ENCODE results near the gene PDZD7. TPM values are rescaled to one million over a fixed set of nuclear protein-coding genes. Genes with fewer than 3 reads are reported as not detected.

PDZD7 gene
- total RNA-seq, 2 experiments from 2014 or later, result 1.1 to 1.9 TPM

DNA sequence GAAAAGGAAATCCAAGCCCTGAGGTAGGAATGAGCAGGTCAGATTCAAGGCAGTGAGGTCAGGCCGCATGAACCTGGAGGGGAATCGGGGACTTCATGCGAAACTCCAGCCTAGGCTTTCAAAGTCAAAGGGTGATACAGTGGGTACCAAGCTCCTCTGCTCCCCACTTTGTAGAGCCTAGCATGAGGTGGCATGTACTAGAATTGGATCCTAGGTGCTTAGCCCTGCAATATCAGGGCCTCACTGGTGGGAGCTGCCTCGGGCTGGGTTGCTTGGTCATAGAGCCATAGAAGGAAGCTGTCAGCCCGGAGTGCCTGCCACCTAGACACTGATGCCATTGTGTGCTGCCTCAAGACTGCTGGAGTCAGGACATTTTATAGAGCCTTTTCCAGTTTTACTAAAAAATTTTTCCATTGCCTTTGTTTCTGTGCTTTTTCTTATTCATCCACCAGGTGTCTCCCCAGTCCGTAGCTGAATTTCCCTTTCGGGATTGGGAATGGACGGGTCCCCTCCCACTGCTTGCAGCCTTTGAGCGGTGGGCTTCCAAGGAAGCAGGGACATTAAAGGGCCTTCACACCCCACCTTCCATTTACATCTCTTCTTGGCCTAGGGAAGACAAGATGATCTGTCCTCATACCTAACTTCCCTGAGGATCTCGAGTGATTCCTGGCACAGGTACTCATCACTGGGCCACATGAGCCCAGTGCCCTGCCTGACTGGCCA is 36.8 kb downstream of the PDZD7 start:
- Mint-ChIP-seq H3K27ac (no peak overlapping the region), H3K36me3 (ENCODE audit: low read depth) (peaks cover 25% of the 10 kb centered on the region), H3K9me3 (no peaks in the 10 kb centered on the region), H3K4me1 (peaks cover 30% of the 10 kb centered on the region), H3K4me3 (no peak overlapping the region), H3K27me3 (no peaks in the 10 kb centered on the region)
- ChIA-PET POLR2A (no interaction called here), CTCF (interaction anchor here (17.1 kb wide), 1 partner anchor 23 kb away, joined by 186 read pairs; no protein-coding TSS in a partner anchor)
- DNase-seq, result no peak

DNA sequence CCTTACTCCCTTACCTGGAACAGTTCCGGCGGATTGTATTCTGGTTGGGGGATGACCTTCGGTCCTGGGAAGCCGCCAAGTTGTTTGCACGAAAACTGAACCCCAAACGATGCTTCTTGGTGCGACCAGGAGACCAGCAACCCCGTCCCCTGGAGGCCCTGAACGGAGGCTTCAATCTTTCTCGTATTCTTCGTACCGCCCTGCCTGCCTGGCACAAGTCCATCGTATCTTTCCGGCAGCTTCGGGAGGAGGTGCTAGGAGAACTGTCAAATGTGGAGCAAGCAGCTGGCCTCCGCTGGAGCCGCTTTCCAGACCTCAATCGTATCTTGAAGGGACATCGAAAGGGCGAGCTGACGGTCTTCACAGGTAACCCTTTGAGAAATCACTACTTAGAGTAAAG is 41.8 kb downstream of the PDZD7 start:
- H3K9me3 Mint-ChIP-seq, result no peaks in the 10 kb centered on the region
- H3K36me3 Mint-ChIP-seq (ENCODE audit: low read depth), result peaks cover 25% of the 10 kb centered on the region
- POLR2A ChIA-PET, result interaction anchor here (3.3 kb wide), 1 partner anchor 8 kb away, joined by 27 read pairs; no protein-coding TSS in a partner anchor
- no peak overlapping the region for H3K4me3 Mint-ChIP-seq
- H3K27me3 Mint-ChIP-seq, result no peaks in the 10 kb centered on the region
- no peak overlapping the region for H3K27ac Mint-ChIP-seq
- H3K4me1 Mint-ChIP-seq, result peaks cover 33% of the 10 kb centered on the region
- DNase-seq, result no peak
- CTCF ChIA-PET, result interaction anchor here (1.5 to 3.0 kb wide), 2 partner anchors 8 to 22 kb away, joined by 4 to 28 read pairs; no protein-coding TSS in a partner anchor

DNA sequence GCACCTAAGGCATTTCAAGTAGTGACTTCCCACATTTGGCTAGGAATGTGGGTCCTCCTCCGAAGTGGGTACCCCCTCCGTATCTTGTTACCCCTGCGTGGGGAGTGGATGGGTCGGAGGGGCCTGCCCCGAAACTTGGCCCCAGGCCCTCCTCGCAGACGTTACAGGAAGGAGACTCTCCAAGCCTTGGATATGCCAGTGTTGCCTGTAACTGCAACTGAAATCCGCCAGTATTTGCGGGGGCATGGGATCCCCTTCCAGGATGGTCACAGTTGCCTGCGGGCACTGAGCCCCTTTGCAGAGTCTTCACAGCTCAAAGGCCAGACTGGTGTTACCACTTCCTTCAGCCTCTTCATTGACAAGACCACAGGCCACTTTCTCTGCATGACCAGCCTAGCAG is 42.8 kb downstream of the PDZD7 start:
- Mint-ChIP-seq H3K36me3 (ENCODE audit: low read depth) (peaks cover 21% of the 10 kb centered on the region), H3K27ac (no peak overlapping the region), H3K4me1 (peaks cover 33% of the 10 kb centered on the region), H3K9me3 (no peaks in the 10 kb centered on the region), H3K4me3 (peak overlapping the region; percentile 85), H3K27me3 (no peaks in the 10 kb centered on the region)
- DNase-seq, result no peak
- POLR2A ChIA-PET, result interaction anchor here (3.3 kb wide), 1 partner anchor 9 kb away, joined by 27 read pairs; no protein-coding TSS in a partner anchor
- CTCF ChIA-PET, result interaction anchor here (0.9 to 3.0 kb wide), 4 partner anchors 9 to 53 kb away, joined by 3 to 28 read pairs (median 8); no protein-coding TSS in a partner anchor

DNA sequence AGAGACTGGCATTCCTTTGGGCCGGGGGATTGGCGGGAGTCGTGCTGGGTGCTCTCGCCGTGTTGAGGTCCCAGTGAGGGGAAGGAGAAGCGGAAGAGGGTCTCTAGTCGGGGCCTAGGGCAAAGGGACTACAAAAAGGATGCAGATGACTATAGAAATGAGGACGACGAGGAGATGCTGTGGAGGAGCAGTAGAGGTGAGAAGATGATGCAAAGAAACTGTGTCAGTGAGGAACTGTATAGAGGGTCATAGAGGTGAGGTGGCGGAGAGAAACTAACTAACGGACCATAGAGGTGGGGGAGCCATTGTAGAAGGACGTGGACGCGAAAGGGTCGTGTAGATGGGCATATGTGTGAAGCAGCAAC is 43.3 kb downstream of the PDZD7 start:
- H3K9me3 Mint-ChIP-seq, result no peaks in the 10 kb centered on the region
- H3K27ac Mint-ChIP-seq, result peak overlapping the region; percentile 81
- peak overlapping the region; percentile 85 for H3K4me3 Mint-ChIP-seq
- peaks cover 33% of the 10 kb centered on the region for H3K4me1 Mint-ChIP-seq
- no peaks in the 10 kb centered on the region for H3K27me3 Mint-ChIP-seq
- POLR2A ChIA-PET, result interaction anchor here (0.7 to 3.3 kb wide), 2 partner anchors 10 to 11 kb away, joined by 3 to 27 read pairs; no protein-coding TSS in a partner anchor
- no peak for DNase-seq
- peaks cover 18% of the 10 kb centered on the region for H3K36me3 Mint-ChIP-seq (ENCODE audit: low read depth)
- CTCF ChIA-PET, result interaction anchor here (0.8 to 3.0 kb wide), 5 partner anchors 10 to 118 kb away, joined by 3 to 28 read pairs (median 4); no protein-coding TSS in a partner anchor

- Mint-ChIP-seq H3K4me3 (peak within 1 kb of the TSS; percentile 85), H3K36me3 (ENCODE audit: low read depth) (peaks cover 19% of the 10 kb centered on the region)
- POLR2A ChIA-PET, result interaction anchor here (0.7 to 3.3 kb wide), 2 partner anchors 10 to 11 kb away, joined by 3 to 27 read pairs; no protein-coding TSS in a partner anchor
These were observed 43.8 kb downstream of the PDZD7 start, which contains the start of the genes MRPL43 and TWNK for GRCh38 chr10:100986952-100987684. Gene MRPL43, minus strand, starts transcription at chr10:100987497. Its CDS starts 54 bp downstream, at chr10:100987443. Gene TWNK, plus strand, starts transcription at chr10:100987543. Its CDS starts 668 bp downstream, at chr10:100988211.

GRCh38 chr10:100986623-100986951 is 44.3 kb downstream of the PDZD7 start:
- no peaks in the 10 kb centered on the region for H3K27me3 Mint-ChIP-seq
- H3K36me3 Mint-ChIP-seq (ENCODE audit: low read depth), result peaks cover 21% of the 10 kb centered on the region
- H3K27ac Mint-ChIP-seq, result peak overlapping the region; percentile 81
- no peaks in the 10 kb centered on the region for H3K9me3 Mint-ChIP-seq
- DNase-seq, result no peak
- ChIA-PET CTCF (interaction anchor here (2.7 kb wide), 1 partner anchor 28 kb away, joined by 11 read pairs; no protein-coding TSS in a partner anchor), POLR2A (interaction anchor here (0.9 to 3.3 kb wide), 2 partner anchors 11 to 73 kb away, joined by 4 to 27 read pairs; no protein-coding TSS in a partner anchor)
- peaks cover 33% of the 10 kb centered on the region for H3K4me1 Mint-ChIP-seq
- peak overlapping the region; percentile 85 for H3K4me3 Mint-ChIP-seq

More at GRCh38 chr10:100986952-100987684, 43.8 kb downstream of the PDZD7 start, which contains the start of the genes MRPL43 and TWNK:
- no peaks in the 10 kb centered on the region for H3K27me3 Mint-ChIP-seq
- H3K9me3 Mint-ChIP-seq, result no peaks in the 10 kb centered on the region
- peak within 1 kb of the TSS; percentile 81 for H3K27ac Mint-ChIP-seq
- CTCF ChIA-PET, result interaction anchor here (0.8 to 3.0 kb wide), 4 partner anchors 10 to 118 kb away, joined by 3 to 28 read pairs (median 8); no protein-coding TSS in a partner anchor
- DNase-seq, result peak; percentile 87
- H3K4me1 Mint-ChIP-seq, result peaks cover 33% of the 10 kb centered on the region

- DNase-seq, result no peak
- POLR2A ChIA-PET, result interaction anchor here (0.9 kb wide), 1 partner anchor 27 kb away, joined by 3 read pairs; no protein-coding TSS in a partner anchor
These were observed 45.6 kb downstream of the PDZD7 start for GRCh38 chr10:100985336-100985735.

DNA sequence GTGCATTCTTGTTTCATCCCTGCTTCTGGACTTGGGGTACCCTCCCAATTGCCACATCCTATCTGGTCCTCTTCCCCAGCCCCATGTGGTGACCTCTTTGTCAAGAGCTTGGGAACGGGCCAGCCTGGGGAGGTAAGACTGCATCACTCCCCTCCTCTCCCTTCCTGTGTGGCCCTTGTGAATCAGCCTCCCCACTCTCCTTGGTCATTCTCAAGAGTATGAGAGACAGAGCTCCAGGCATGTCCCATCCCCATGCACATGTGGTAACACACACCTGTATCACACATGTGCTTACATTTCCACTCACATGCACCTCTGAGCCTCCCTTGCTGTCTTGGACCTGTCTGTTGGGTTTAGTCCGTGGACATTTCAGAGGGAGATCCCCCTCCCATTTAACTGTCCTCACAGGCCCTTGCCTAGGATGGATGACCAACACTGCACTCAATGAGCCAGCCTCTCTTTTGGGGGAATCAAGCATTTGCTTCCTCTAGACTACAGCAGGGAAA is 46.2 kb downstream of the PDZD7 start:
- H3K4me3 Mint-ChIP-seq, result no peak overlapping the region
- no peak overlapping the region for H3K27ac Mint-ChIP-seq
- CTCF ChIA-PET, result interaction anchor here (1.3 kb wide), 1 partner anchor 13 kb away, joined by 7 read pairs; no protein-coding TSS in a partner anchor
- peaks cover 7% of the 10 kb centered on the region for H3K36me3 Mint-ChIP-seq (ENCODE audit: low read depth)
- POLR2A ChIA-PET, result no interaction called here
- no peaks in the 10 kb centered on the region for H3K27me3 Mint-ChIP-seq
- H3K9me3 Mint-ChIP-seq, result no peaks in the 10 kb centered on the region
- DNase-seq, result no peak
- peaks cover 27% of the 10 kb centered on the region for H3K4me1 Mint-ChIP-seq

More at GRCh38 chr10:100985336-100985735, 45.6 kb downstream of the PDZD7 start:
- H3K27ac Mint-ChIP-seq, result no peak overlapping the region
- no peak overlapping the region for H3K4me3 Mint-ChIP-seq
- CTCF ChIA-PET, result interaction anchor here (1.3 to 2.7 kb wide), 2 partner anchors 12 to 29 kb away, joined by 7 to 11 read pairs; no protein-coding TSS in a partner anchor
- peaks cover 8% of the 10 kb centered on the region for H3K36me3 Mint-ChIP-seq (ENCODE audit: low read depth)
- H3K9me3 Mint-ChIP-seq, result no peaks in the 10 kb centered on the region
- H3K4me1 Mint-ChIP-seq, result peaks cover 29% of the 10 kb centered on the region
- no peaks in the 10 kb centered on the region for H3K27me3 Mint-ChIP-seq

DNA sequence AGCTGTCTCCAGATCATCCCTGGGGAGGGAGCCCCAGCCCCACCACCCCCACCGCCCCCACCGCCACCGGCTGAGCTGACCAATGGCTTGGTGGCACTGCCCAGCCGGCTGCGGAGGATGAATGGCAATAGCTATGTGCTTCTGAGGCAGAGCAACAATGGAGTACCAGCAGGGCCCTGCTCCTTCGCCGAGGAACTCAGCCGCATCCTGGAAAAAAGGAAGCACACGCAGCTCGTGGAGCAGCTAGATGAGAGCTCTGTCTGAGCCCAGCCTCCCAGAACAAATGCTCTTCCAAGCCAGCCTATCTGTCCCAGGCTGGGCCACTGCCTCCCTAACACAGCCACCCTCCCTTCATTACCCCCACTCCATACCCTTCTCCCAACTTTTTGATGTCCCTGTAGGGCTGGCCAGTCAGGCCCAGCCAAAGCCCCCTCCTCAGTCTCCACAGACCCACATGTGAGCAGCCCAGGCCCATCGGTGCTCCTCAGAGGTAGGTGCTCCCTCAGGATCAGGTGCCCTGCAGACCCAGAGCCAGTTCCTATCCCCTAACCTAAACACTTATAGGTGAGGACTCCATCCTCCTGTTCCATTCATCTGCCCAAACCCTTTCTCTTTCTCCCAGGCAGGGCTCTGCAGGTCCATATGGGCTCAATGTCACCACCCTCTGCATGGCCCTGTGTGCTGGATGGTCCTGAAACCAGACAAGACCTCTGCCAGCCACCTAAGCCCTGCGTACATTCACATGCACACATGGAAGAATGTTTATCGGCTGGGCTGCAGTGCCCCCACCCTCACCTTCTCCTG is 46.9 kb downstream of the PDZD7 start:
- Mint-ChIP-seq H3K27ac (no peak overlapping the region), H3K4me3 (no peak overlapping the region), H3K9me3 (no peaks in the 10 kb centered on the region), H3K36me3 (ENCODE audit: low read depth) (peaks cover 7% of the 10 kb centered on the region), H3K27me3 (no peaks in the 10 kb centered on the region), H3K4me1 (peaks cover 27% of the 10 kb centered on the region)
- CTCF ChIA-PET, result interaction anchor here (1.3 kb wide), 1 partner anchor 14 kb away, joined by 7 read pairs; no protein-coding TSS in a partner anchor
- no peak for DNase-seq
- POLR2A ChIA-PET, result no interaction called here

DNA sequence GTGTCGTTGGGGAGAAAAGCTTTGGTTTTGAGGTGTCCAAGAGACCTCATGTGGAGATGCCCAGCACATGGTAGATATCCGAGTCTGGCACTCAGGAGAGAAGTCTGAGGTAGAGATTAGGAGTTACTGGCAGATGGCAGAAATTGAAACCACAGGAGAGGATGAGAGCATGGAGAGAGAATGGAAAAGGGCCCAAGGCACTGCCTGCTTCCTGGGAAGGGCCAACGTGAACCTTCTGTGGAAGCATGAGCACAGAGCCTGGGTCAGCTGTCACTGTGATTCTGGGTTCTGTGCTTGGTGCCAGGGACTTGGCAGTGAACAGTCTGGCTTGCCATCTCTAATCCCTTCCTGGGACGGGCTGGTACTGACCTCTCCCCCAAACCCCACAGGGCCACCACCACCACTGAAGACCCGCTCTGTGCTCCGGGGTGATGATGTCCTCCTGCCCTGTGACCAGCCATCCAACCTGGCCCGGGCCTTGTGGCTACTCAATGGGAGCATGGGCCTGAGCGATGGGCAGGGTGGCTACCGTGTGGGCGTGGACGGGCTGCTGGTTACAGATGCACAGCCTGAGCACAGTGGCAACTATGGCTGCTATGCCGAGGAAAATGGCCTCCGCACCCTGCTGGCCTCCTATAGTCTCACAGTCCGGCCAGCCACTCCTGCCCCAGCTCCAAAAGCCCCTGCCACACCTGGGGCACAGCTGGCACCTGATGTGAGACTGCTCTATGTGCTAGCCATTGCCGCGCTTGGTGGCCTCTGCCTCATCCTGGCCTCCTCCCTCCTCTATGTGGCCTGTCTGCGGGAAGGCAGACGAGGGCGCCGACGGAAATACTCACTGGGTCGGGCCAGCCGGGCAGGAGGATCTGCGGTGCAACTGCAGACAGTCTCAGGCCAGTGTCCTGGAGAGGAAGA is 47.8 kb downstream of the PDZD7 start:
- Mint-ChIP-seq H3K4me1 (peaks cover 27% of the 10 kb centered on the region), H3K36me3 (ENCODE audit: low read depth) (peaks cover 7% of the 10 kb centered on the region), H3K4me3 (no peak overlapping the region), H3K9me3 (no peaks in the 10 kb centered on the region), H3K27ac (no peak overlapping the region), H3K27me3 (no peaks in the 10 kb centered on the region)
- DNase-seq, result no peak
- ChIA-PET POLR2A (no interaction called here), CTCF (no interaction called here)

GRCh38 chr10:100981178-100981772 is 49.7 kb downstream of the PDZD7 start:
- POLR2A ChIA-PET, result no interaction called here

More at GRCh38 chr10:100981178-100981772, 49.7 kb downstream of the PDZD7 start:
- CTCF ChIA-PET, result interaction anchor here (0.7 to 0.9 kb wide), 2 partner anchors 16 to 26 kb away, joined by 3 read pairs; no protein-coding TSS in a partner anchor
- no peak overlapping the region for H3K4me3 Mint-ChIP-seq
- no peak for DNase-seq
- H3K4me1 Mint-ChIP-seq, result peaks cover 9% of the 10 kb centered on the region
- no peaks in the 10 kb centered on the region for H3K27me3 Mint-ChIP-seq
- peaks cover 3% of the 10 kb centered on the region for H3K36me3 Mint-ChIP-seq (ENCODE audit: low read depth)
- H3K27ac Mint-ChIP-seq, result no peak overlapping the region
- no peaks in the 10 kb centered on the region for H3K9me3 Mint-ChIP-seq

All from activated CD4-positive, alpha-beta memory T cell treated with anti-CD3 and anti-CD28 coated beads, Interleukin-2, amount 10 ng/mL, durations not matched to agents 7 days and 5 days (primary cell).